Vagina (tissue), 2 donors: ENCODE data around the gene MUS81.

Experiments
- POLR2A ChIP-seq, 2 donors: fragments of 450-650 bp; IDR thresholded peaks; one replicate each; pipeline ENCODE4 v1.6.1; 2017; ENCODE audit warnings: antibody characterized with exemption in 2 of 2, mild to moderate bottlenecking in 2 of 2, moderate library complexity in 2 of 2
- POLR2AphosphoS5 ChIP-seq, 2 donors: sonication (generic); formaldehyde crosslinking; IDR thresholded peaks; one replicate each; pipeline ENCODE4 v1.9.0; 2017; ENCODE audit warnings: antibody characterized with exemption in 2 of 2, mild to moderate bottlenecking in 2 of 2, low read depth in 1 of 2; ENCODE audit not compliant: insufficient read depth in 1 of 2
- TF ChIP-seq, protein P1 (sequence below), 3 experiments: fragments of 450-650 bp in 2 of 3; fragments of 200-600 bp in 1 of 3; sonication (generic) in 1 of 3; IDR thresholded peaks; one replicate each; pipeline ENCODE4 v1.5.1; 2017 to 2019; ENCODE audit warnings: antibody characterized with exemption in 3 of 3, mild to moderate bottlenecking in 2 of 3, moderate library complexity in 2 of 3

- TF ChIP-seq, protein P1, sequence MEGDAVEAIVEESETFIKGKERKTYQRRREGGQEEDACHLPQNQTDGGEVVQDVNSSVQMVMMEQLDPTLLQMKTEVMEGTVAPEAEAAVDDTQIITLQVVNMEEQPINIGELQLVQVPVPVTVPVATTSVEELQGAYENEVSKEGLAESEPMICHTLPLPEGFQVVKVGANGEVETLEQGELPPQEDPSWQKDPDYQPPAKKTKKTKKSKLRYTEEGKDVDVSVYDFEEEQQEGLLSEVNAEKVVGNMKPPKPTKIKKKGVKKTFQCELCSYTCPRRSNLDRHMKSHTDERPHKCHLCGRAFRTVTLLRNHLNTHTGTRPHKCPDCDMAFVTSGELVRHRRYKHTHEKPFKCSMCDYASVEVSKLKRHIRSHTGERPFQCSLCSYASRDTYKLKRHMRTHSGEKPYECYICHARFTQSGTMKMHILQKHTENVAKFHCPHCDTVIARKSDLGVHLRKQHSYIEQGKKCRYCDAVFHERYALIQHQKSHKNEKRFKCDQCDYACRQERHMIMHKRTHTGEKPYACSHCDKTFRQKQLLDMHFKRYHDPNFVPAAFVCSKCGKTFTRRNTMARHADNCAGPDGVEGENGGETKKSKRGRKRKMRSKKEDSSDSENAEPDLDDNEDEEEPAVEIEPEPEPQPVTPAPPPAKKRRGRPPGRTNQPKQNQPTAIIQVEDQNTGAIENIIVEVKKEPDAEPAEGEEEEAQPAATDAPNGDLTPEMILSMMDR (IDR thresholded peaks at IDR 0.05): no peak
- TF ChIP-seq POLR2A (IDR thresholded peaks at IDR 0.05) (peak in 1 of 2 donors; percentile 94), POLR2AphosphoS5 (IDR thresholded peaks at IDR 0.05; ENCODE audit: insufficient read depth in 1 of 2, low read depth in 1 of 2) (peak; percentile 95 to 100)
Observed at GRCh38 chr11:65873318-65874156, 13.3 kb downstream of the MUS81 start.
